H9 (cell line): ENCODE data around the gene NOP16. TPM values are rescaled to one million over a fixed set of nuclear protein-coding genes. Genes with fewer than 3 reads are reported as not detected.

ENCODE experiments used
- DNase-seq: peaks from one replicate; pipeline ENCODE4 v3.0.0-alpha.2; 2017
- H2AFZ ChIP-seq: one replicate; pipeline ENCODE4 v1.6.1; 2013; ENCODE audit warnings: mild to moderate bottlenecking, low read length, control low read depth, moderate library complexity
- H2AK5ac ChIP-seq: 2 replicates; pipeline ENCODE4 v1.6.1; 2013; ENCODE audit warnings: low read length, control low read depth, mixed read lengths; ENCODE audit not compliant: insufficient read length
- H2BK120ac ChIP-seq: one replicate; pipeline ENCODE4 v1.6.1; 2013; ENCODE audit warnings: low read depth, mild to moderate bottlenecking, low read length, control low read depth, inconsistent platforms; ENCODE audit not compliant: poor library complexity, severe bottlenecking
- H2BK12ac ChIP-seq: 2 replicates; pipeline ENCODE4 v1.6.1; 2013; ENCODE audit warnings: low read length, control low read depth, mixed read lengths, low read depth; ENCODE audit not compliant: insufficient read length
- H2BK15ac ChIP-seq: 2 replicates; pipeline ENCODE4 v1.6.1; 2013; ENCODE audit warnings: low read depth, low read length, control low read depth
- H2BK20ac ChIP-seq: one replicate; pipeline ENCODE4 v1.6.1; 2013; ENCODE audit warnings: low read depth, mild to moderate bottlenecking, low read length, control low read depth, inconsistent platforms; ENCODE audit not compliant: poor library complexity, severe bottlenecking
- H2BK5ac ChIP-seq: 2 replicates; pipeline ENCODE4 v1.6.1; 2013; ENCODE audit warnings: low read length, control low read depth, mixed read lengths; ENCODE audit not compliant: insufficient read length
- H3K14ac ChIP-seq: 2 replicates; pipeline ENCODE4 v1.6.1; 2013; ENCODE audit warnings: low read length, control low read depth; ENCODE audit not compliant: insufficient read depth
- H3K18ac ChIP-seq: 2 replicates; pipeline ENCODE4 v1.6.1; 2013; ENCODE audit warnings: low read depth, mild to moderate bottlenecking, mixed read lengths, low read length, control low read depth; ENCODE audit not compliant: insufficient read length
- H3K23ac ChIP-seq: 2 replicates; pipeline ENCODE4 v1.6.1; 2013; ENCODE audit warnings: low read length, control low read depth, mixed read lengths, low read depth; ENCODE audit not compliant: insufficient read length
- H3K23me2 ChIP-seq: 2 replicates; pipeline ENCODE4 v1.6.1; 2013; ENCODE audit warnings: low read depth, mild to moderate bottlenecking, mixed read lengths, low read length, control low read depth; ENCODE audit not compliant: insufficient read length, poor library complexity, severe bottlenecking
- H3K27ac ChIP-seq: 2 replicates; pipeline ENCODE4 v1.5.1; 2013; ENCODE audit warnings: low read length, control low read depth, mixed read lengths, low read depth; ENCODE audit not compliant: insufficient read length
- H3K27me3 ChIP-seq: 2 replicates; pipeline ENCODE4 v1.6.1; 2013; ENCODE audit warnings: low read length, control low read depth, inconsistent platforms; ENCODE audit not compliant: insufficient read depth
- H3K4ac ChIP-seq: 2 replicates; pipeline ENCODE4 v1.6.1; 2013; ENCODE audit warnings: low read depth, mild to moderate bottlenecking, control low read depth, inconsistent platforms, low read length, moderate library complexity
- H3K4me1 ChIP-seq: 2 replicates; pipeline ENCODE4 v1.6.1; 2013; ENCODE audit warnings: low read length, control low read depth, inconsistent platforms; ENCODE audit not compliant: insufficient read depth
- H3K4me2 ChIP-seq: 2 replicates; pipeline ENCODE4 v1.6.1; 2013; ENCODE audit warnings: low read length, control low read depth, mixed read lengths; ENCODE audit not compliant: insufficient read length, insufficient read depth
- H3K56ac ChIP-seq: 2 replicates; pipeline ENCODE4 v1.6.1; 2013; ENCODE audit warnings: low read depth, mild to moderate bottlenecking, mixed read lengths, low read length, control low read depth; ENCODE audit not compliant: insufficient read length
- H3K79me1 ChIP-seq: 2 replicates; pipeline ENCODE4 v1.6.1; 2013; ENCODE audit warnings: low read depth, mild to moderate bottlenecking, moderate library complexity, low read length, control low read depth, inconsistent platforms; ENCODE audit not compliant: insufficient read depth, poor library complexity, severe bottlenecking
- H3K79me2 ChIP-seq: 2 replicates; pipeline ENCODE4 v1.6.1; 2013; ENCODE audit warnings: low read length, control low read depth, inconsistent platforms; ENCODE audit not compliant: insufficient read depth
- H3K9ac ChIP-seq: 2 replicates; pipeline ENCODE4 v1.6.1; 2013; ENCODE audit warnings: low read length, control low read depth, mixed read lengths; ENCODE audit not compliant: insufficient read length; ENCODE audit errors: extremely low read depth
- H3K9me3 ChIP-seq: one replicate; pipeline ENCODE4 v1.6.1; 2013; ENCODE audit warnings: low read depth, low read length, inconsistent platforms; ENCODE audit not compliant: control insufficient read depth
- H3T11ph ChIP-seq: one replicate; pipeline ENCODE4 v1.6.1; 2013; ENCODE audit warnings: mild to moderate bottlenecking, low read length, control low read depth, inconsistent platforms
- H4K20me1 ChIP-seq: one replicate; pipeline ENCODE4 v1.6.1; 2013; ENCODE audit not compliant: control insufficient read depth, insufficient read length, insufficient read depth
- H4K5ac ChIP-seq: 2 replicates; pipeline ENCODE4 v1.6.1; 2013; ENCODE audit warnings: low read depth, mild to moderate bottlenecking, mixed read lengths, low read length, control low read depth; ENCODE audit not compliant: insufficient read length
- H4K8ac ChIP-seq: replicated peaks from 2 replicates; pipeline ENCODE4 v1.6.1; 2013; ENCODE audit warnings: low read length, control low read depth, mixed read lengths, low read depth; ENCODE audit not compliant: insufficient read length
- H4K91ac ChIP-seq: 2 replicates; pipeline ENCODE4 v1.6.1; 2013; ENCODE audit warnings: low read depth, mild to moderate bottlenecking, moderate library complexity, mixed read lengths, low read length, control low read depth; ENCODE audit not compliant: insufficient read length
- H3K27ac Mint-ChIP-seq, 3 experiments: 2 replicates in 2 of 3; 3 replicates in 1 of 3; pipeline ENCODE4 v1.8.0; 2020 to 2021; ENCODE audit warnings: mixed read lengths in 3 of 3, mild to moderate bottlenecking in 1 of 3, moderate library complexity in 1 of 3
- H3K27me3 Mint-ChIP-seq: 2 replicates; pipeline ENCODE4 v1.8.0; 2021; ENCODE audit warnings: low read depth, mild to moderate bottlenecking, moderate library complexity, mixed read lengths
- H3K36me3 Mint-ChIP-seq, 3 experiments: 2 replicates in 2 of 3; 3 replicates in 1 of 3; pipeline ENCODE4 v1.8.0; 2020 to 2021; ENCODE audit warnings: low read depth in 3 of 3, mixed read lengths in 3 of 3; ENCODE audit not compliant: insufficient read depth in 1 of 3
- H3K4me1 Mint-ChIP-seq, 2 experiments: 2 replicates each; pipeline ENCODE4 v1.8.0; 2020; ENCODE audit warnings: mixed read lengths in 2 of 2
- H3K4me3 Mint-ChIP-seq, 2 experiments: 2 replicates in 1 of 2; 3 replicates in 1 of 2; pipeline ENCODE4 v1.8.0; 2020 to 2021; ENCODE audit warnings: mild to moderate bottlenecking in 2 of 2, mixed read lengths in 2 of 2, moderate library complexity in 1 of 2
- H3K9me3 Mint-ChIP-seq, 2 experiments: 2 replicates in 1 of 2; 3 replicates in 1 of 2; pipeline ENCODE4 v1.8.0; 2020; ENCODE audit warnings: mild to moderate bottlenecking in 2 of 2, mixed read lengths in 2 of 2, moderate library complexity in 1 of 2
- CTCF ChIP-seq: fragments of 200-600 bp; sonication (generic); conservative IDR thresholded peaks from 3 replicates; pipeline ENCODE4 v1.8.0; 2021; ENCODE audit warnings: antibody characterized with exemption, mild to moderate bottlenecking
- WGBS: extraction: QIAGEN DNeasy Blood & Tissue Kit; methylation state at CpG from one replicate; pipeline ENCODE4 v1.1.7; 2013; ENCODE audit warnings: missing lambda C conversion rate, low lambda C conversion rate, mixed read lengths; ENCODE audit not compliant: insufficient read length; ENCODE audit errors: extremely low coverage; 5-methylcytosine and 5-hydroxymethylcytosine counted together
- total RNA-seq: library from RNA; stranded (reverse); gene quantifications from 2 replicates; pipeline ENCODE4 v1.2.1, GENCODE V29; 2021

NOP16 gene
- total RNA-seq, 1 experiment from 2014 or later: 114 TPM

DNA sequence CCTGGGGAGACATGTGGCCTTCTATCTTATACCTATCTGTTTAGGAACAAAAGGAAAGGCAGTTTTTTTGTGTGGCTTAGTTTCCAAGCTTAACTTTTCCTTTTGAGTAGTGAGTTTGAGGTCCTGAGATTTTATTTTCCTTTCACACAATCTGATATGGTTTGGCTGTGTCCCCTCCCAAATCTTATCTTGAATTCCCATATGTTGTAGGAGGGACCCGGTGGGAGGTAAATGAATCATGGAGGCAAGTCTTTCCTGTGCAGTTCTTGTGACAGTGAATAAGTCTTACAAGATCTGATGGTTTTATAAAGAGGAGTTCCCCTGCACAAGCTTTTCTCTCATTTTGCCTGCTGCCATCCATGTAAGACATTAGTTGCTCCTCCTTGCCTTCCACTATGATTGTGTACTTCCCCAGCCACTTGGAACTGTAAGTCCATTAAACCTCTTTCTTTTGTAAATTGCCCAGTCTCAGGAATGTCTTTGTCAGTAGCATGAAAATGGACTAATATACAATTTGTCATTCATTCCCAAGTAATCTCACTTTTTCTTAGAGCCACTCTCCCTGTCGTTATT is 32.7 kb upstream of the NOP16 start:
- no peak overlapping the region for H3K4me2 ChIP-seq
- no peak overlapping the region for H3T11ph ChIP-seq
- H3K9me3 Mint-ChIP-seq: peaks cover 45 to 58% of the 10 kb centered on the region in 2 experiments
- H4K5ac ChIP-seq: no peak overlapping the region
- H3K27me3 ChIP-seq: no peaks in the 10 kb centered on the region; the same call in 1 of the 2 replicates
- H2BK12ac ChIP-seq: no peak overlapping the region
- no peak overlapping the region for H4K91ac ChIP-seq
- H3K79me2 ChIP-seq: no peaks in the 10 kb centered on the region
- no peak overlapping the region for H2AK5ac ChIP-seq
- H2AFZ ChIP-seq: no peak overlapping the region
- H3K56ac ChIP-seq: no peak overlapping the region
- H3K79me1 ChIP-seq: no peaks in the 10 kb centered on the region
- no peak overlapping the region for H3K9ac ChIP-seq
- H3K27ac Mint-ChIP-seq: no peak overlapping the region
- H3K14ac ChIP-seq: no peak overlapping the region
- no peak overlapping the region for H3K27ac ChIP-seq
- no CpG with 5 or more reads among the region's 2 CpGs for WGBS
- H3K23ac ChIP-seq: no peak overlapping the region
- DNase-seq: no peak
- peaks cover 26% of the 10 kb centered on the region for H3K27me3 Mint-ChIP-seq
- no peak overlapping the region for H2BK5ac ChIP-seq
- H3K36me3 Mint-ChIP-seq: peaks cover 4 to 34% (median 23%) of the 10 kb centered on the region in 3 experiments; a peak in 6 of 7 replicates
- no peak overlapping the region for H2BK20ac ChIP-seq
- TF ChIP-seq CTCF: no peak
- H3K4me3 Mint-ChIP-seq: no peak overlapping the region
- peaks cover 4 to 7% of the 10 kb centered on the region in 2 experiments; a peak in 3 of 4 replicates for H3K4me1 Mint-ChIP-seq
- H3K4ac ChIP-seq: no peak overlapping the region
- H3K4me1 ChIP-seq: no peaks in the 10 kb centered on the region
- no peak overlapping the region for H4K8ac ChIP-seq
- peaks cover under 1% of the 10 kb centered on the region for H3K23me2 ChIP-seq
- no peak overlapping the region for H2BK15ac ChIP-seq
- no peaks in the 10 kb centered on the region for H4K20me1 ChIP-seq
- H3K18ac ChIP-seq: no peak overlapping the region
- no peak overlapping the region for H2BK120ac ChIP-seq
- no peaks in the 10 kb centered on the region for H3K9me3 ChIP-seq
